ENCODE measurements around the gene CCDC85B. TPM values are rescaled to one million over a fixed set of nuclear protein-coding genes. Genes with fewer than 3 reads are reported as not detected.

Gene CCDC85B
- total RNA-seq, 1 experiment from 2014 or later: 85.4 TPM

DNA sequence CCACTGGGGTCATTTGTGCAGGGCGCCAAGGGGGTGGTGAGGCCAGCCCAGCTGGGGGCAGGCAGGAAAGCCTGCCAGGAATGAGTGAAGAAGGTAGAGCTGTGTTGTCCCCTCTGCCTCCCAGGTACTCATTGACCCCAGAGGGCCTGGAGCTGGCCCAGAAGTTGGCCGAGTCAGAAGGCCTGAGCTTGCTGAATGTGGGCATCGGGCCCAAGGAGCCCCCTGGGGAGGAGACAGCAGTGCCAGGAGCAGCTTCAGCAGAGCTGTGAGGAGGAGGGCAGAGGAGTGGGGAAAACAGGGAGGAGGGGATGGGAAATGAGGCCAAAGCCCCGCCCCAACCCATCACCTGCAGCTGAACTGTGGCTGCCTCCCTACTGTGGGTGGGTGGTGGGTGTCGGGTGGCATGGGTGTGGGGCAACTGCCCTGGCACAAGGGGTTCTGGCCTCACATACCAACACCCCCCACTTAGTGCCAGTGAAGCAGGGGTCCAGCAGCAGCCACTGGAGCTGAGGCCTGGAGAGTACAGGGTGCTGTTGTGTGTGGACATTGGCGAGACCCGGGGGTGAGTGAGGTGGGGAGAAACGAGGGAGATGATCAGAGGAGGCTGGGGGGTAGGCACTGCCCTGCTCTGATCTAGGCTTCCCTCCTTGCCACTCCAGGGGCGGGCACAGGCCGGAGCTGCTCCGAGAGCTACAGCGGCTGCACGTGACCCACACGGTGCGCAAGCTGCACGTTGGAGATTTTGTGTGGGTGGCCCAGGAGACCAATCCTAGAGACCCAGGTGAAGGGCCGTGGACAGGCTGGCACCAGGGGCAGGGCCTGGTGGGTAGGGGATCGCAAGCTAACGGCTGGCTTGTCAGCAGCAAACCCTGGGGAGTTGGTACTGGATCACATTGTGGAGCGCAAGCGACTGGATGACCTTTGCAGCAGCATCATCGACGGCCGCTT, 27.3 kb upstream of the CCDC85B start:
- Histone ChIP-seq H3K27ac (ENCODE audit: low read length) (no peak overlapping the region), H3K36me3 (ENCODE audit: control insufficient read depth, insufficient read depth, low read length) (peaks cover 2% of the 10 kb centered on the region), H3K4me3 (ENCODE audit: low read depth in 2 of 2, low read length in 2 of 2) (no peak overlapping the region), H3K27me3 (ENCODE audit: control insufficient read depth, insufficient read depth, low read length) (no peaks in the 10 kb centered on the region), H3K9me3 (ENCODE audit: control insufficient read depth, insufficient read depth, low read depth, low read length) (no peaks in the 10 kb centered on the region), H3K4me1 (ENCODE audit: control insufficient read depth, insufficient read depth, low read length) (peaks cover 28% of the 10 kb centered on the region)
- intact Hi-C loops (cut with micrococcal nuclease; ENCODE audit: unreplicated experiment): no loop called here
- TF ChIP-seq SIN3A (IDR thresholded peaks at IDR 0.05; ENCODE audit: borderline replicate concordance, insufficient read depth, low read depth, low read length) (no peak), POLR2AphosphoS5 (IDR thresholded peaks at IDR 0.05; ENCODE audit: low read depth, low read length) (0 out of 2 replicates have a peak, but pooled peaks have one; percentile 18), TCF7L2 (IDR thresholded peaks at IDR 0.05; ENCODE audit: low read depth, low read length) (no peak)
- TF ChIP-seq, protein P1, sequence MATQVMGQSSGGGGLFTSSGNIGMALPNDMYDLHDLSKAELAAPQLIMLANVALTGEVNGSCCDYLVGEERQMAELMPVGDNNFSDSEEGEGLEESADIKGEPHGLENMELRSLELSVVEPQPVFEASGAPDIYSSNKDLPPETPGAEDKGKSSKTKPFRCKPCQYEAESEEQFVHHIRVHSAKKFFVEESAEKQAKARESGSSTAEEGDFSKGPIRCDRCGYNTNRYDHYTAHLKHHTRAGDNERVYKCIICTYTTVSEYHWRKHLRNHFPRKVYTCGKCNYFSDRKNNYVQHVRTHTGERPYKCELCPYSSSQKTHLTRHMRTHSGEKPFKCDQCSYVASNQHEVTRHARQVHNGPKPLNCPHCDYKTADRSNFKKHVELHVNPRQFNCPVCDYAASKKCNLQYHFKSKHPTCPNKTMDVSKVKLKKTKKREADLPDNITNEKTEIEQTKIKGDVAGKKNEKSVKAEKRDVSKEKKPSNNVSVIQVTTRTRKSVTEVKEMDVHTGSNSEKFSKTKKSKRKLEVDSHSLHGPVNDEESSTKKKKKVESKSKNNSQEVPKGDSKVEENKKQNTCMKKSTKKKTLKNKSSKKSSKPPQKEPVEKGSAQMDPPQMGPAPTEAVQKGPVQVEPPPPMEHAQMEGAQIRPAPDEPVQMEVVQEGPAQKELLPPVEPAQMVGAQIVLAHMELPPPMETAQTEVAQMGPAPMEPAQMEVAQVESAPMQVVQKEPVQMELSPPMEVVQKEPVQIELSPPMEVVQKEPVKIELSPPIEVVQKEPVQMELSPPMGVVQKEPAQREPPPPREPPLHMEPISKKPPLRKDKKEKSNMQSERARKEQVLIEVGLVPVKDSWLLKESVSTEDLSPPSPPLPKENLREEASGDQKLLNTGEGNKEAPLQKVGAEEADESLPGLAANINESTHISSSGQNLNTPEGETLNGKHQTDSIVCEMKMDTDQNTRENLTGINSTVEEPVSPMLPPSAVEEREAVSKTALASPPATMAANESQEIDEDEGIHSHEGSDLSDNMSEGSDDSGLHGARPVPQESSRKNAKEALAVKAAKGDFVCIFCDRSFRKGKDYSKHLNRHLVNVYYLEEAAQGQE (IDR thresholded peaks at IDR 0.05; ENCODE audit: insufficient read depth in 1 of 2, low read depth in 2 of 2, low read length in 1 of 2): no peak
- TF ChIP-seq, protein P2, sequence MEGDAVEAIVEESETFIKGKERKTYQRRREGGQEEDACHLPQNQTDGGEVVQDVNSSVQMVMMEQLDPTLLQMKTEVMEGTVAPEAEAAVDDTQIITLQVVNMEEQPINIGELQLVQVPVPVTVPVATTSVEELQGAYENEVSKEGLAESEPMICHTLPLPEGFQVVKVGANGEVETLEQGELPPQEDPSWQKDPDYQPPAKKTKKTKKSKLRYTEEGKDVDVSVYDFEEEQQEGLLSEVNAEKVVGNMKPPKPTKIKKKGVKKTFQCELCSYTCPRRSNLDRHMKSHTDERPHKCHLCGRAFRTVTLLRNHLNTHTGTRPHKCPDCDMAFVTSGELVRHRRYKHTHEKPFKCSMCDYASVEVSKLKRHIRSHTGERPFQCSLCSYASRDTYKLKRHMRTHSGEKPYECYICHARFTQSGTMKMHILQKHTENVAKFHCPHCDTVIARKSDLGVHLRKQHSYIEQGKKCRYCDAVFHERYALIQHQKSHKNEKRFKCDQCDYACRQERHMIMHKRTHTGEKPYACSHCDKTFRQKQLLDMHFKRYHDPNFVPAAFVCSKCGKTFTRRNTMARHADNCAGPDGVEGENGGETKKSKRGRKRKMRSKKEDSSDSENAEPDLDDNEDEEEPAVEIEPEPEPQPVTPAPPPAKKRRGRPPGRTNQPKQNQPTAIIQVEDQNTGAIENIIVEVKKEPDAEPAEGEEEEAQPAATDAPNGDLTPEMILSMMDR (IDR thresholded peaks at IDR 0.05): no peak
- CTCF ChIA-PET: no interaction called here
- in situ Hi-C loops (cut with HindIII; ENCODE audit: low pct_unique_long_range_greater_than_20kb, low sequenced_read_pairs): no loop called here
- POLR2A ChIA-PET: interaction anchor here (0.6 kb wide), 1 partner anchor 28 kb away, joined by 3 read pairs; the partner anchor contains the start of gene CCDC85B
- ATAC-seq: no peak
- BruUV-seq (replicated peaks): no TSS peak
- DNase-seq (ENCODE audit: low read depth, low spot score): no peak

DNA sequence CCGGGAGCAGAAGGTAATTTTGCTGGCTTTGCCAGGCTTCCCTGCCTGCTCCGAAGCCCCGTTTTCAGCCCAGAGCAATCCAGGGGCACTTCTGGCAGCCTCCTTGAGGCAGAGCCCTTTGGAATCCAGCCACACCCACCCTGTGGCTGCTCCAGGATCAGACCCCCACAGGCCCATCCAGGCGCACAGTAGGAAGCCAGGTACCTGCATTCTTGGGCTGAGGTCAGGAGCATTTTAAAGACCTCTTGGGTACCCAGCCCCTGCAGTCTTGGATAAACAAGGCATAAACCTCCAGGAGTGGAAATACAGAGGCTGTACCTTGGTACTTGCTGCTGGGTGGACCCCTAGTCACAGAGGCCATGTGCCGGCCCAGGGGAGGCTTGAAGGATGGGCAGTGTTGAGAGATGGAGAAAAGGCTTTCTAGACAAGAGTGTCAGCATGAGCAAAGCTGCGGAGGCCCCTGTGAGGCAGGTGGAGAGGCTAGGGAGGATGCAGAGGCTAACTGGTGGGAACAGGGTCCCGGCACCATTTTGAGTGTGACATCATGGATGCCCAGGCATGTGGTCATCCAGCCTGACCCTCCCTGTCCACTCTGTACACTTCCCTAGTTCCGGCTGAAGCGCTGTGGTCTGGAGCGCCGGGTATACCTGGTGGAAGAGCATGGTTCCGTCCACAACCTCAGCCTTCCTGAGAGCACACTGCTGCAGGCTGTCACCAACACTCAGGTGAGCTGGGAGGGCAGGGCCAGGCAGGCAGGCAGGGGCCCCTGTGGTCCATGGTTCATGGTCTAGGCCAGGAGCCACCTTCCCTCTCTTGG, 26.4 kb upstream of the CCDC85B start:
- TF ChIP-seq POLR2AphosphoS5 (IDR thresholded peaks at IDR 0.05; ENCODE audit: low read depth, low read length): peak; percentile 22; the same call in 1 of the 2 replicates
- TF ChIP-seq, protein P1 (IDR thresholded peaks at IDR 0.05; ENCODE audit: insufficient read depth in 1 of 2, low read depth in 2 of 2, low read length in 1 of 2): no peak
- no peak for TF ChIP-seq SIN3A (IDR thresholded peaks at IDR 0.05; ENCODE audit: borderline replicate concordance, insufficient read depth, low read depth, low read length)
- Histone ChIP-seq H3K27ac (ENCODE audit: low read length) (no peak overlapping the region), H3K9me3 (ENCODE audit: control insufficient read depth, insufficient read depth, low read depth, low read length) (no peaks in the 10 kb centered on the region), H3K36me3 (ENCODE audit: control insufficient read depth, insufficient read depth, low read length) (peaks cover 2% of the 10 kb centered on the region), H3K4me3 (ENCODE audit: low read depth in 2 of 2, low read length in 2 of 2) (no peak overlapping the region), H3K4me1 (ENCODE audit: control insufficient read depth, insufficient read depth, low read length) (peaks cover 30% of the 10 kb centered on the region), H3K27me3 (ENCODE audit: control insufficient read depth, insufficient read depth, low read length) (no peaks in the 10 kb centered on the region)
- CTCF ChIA-PET: no interaction called here
- no peak for DNase-seq (ENCODE audit: low read depth, low spot score)
- no TSS peak for BruUV-seq (replicated peaks)
- POLR2A ChIA-PET: no interaction called here
- in situ Hi-C loops (cut with HindIII; ENCODE audit: low pct_unique_long_range_greater_than_20kb, low sequenced_read_pairs) (no loop called here), intact Hi-C loops (cut with micrococcal nuclease; ENCODE audit: unreplicated experiment) (no loop called here)
- ATAC-seq: no peak

Data from Panc1 (cell line).